ENCODE data around the gene SLC39A11. TPM values are rescaled to one million over a fixed set of nuclear protein-coding genes. Genes with fewer than 3 reads are reported as not detected.
"Not testable (repeated sequence)": the region's sequence is repeated elsewhere in the genome, so short reads cannot be mapped to it uniquely, and the experiment has no call there.

Gene SLC39A11
- total RNA-seq, 2 experiments from 2014 or later = 25.6 to 51.5 TPM

DNA sequence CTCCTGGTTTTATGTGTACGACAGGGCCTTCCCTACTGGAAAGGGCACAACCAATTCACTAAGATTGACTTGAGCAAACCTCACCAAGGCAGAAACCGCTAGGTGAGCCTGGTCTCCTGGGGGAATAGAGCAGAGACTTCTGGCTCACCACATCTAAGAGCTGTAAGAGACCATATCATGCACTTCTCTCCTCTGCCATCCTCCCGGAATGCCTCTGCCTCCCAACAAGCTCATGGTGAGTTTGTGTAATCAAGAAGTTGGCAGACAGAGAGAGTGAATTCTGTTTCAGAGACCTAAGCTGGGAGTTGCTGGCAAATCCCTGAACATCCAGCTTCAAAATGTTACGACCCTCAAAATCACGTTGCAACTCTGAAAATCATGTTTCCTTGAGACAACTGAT is 154.8 kb downstream of the SLC39A11 start:
- no TSS peak for BruUV-seq (replicated peaks)
- no peak for DNase-seq (ENCODE audit: low spot score)
- Histone ChIP-seq H3K4me1 (ENCODE audit: insufficient read depth, low read length, poor library complexity, severe bottlenecking) (no peaks in the 10 kb centered on the region), H3K4me2 (ENCODE audit: low read length) (no peak overlapping the region), H3K27ac (ENCODE audit: low read depth, low read length, poor library complexity, severe bottlenecking) (no peak overlapping the region), H2AFZ (ENCODE audit: low read length) (no peak overlapping the region), H3K9me2 (ENCODE audit: insufficient read depth, low read length) (no peaks in the 10 kb centered on the region), H4K20me1 (ENCODE audit: insufficient read depth, low read length) (no peaks in the 10 kb centered on the region), H3K36me3 (ENCODE audit: insufficient read depth, low read length) (no peaks in the 10 kb centered on the region), H3K9me3 (ENCODE audit: low read length) (no peaks in the 10 kb centered on the region), H3K79me2 (ENCODE audit: insufficient read depth, low read depth, low read length) (no peaks in the 10 kb centered on the region), H3K4me3 (ENCODE audit: low read depth, low read length, poor library complexity, severe bottlenecking) (no peak overlapping the region)
- CTCF ChIA-PET (ENCODE audit: unreplicated experiment) = no interaction called here
- no peak for TF ChIP-seq EZH2phosphoT487 (IDR thresholded peaks at IDR 0.05; ENCODE audit: borderline replicate concordance, low read depth, low read length)
- intact Hi-C loops (cut with micrococcal nuclease; ENCODE audit: unreplicated experiment) = no loop called here
- POLR2A ChIA-PET = no interaction called here

DNA sequence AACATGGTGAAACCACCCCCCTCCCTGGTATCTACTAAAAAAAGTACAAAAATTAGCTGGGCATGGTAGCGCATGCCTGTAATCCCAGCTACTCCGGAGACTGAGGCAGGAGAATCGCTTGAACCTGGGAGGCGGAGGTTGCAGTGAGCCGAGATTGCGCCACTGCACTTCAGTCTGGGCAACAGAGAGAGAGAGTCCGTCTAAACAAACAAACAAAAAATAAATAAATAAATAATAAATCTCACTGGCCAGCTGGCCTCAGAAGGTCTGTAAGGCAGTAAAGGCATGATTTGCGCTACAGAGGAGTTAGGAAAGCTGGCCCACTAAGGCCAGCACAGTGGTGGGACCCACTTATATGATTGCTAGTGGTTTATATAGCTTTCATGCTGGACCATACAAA is 155.2 kb downstream of the SLC39A11 start:
- H3K79me2 ChIP-seq (ENCODE audit: insufficient read depth, low read depth, low read length); POLR2A ChIA-PET; intact Hi-C loops (cut with micrococcal nuclease; ENCODE audit: unreplicated experiment); CTCF ChIA-PET (ENCODE audit: unreplicated experiment); H4K20me1 ChIP-seq (ENCODE audit: insufficient read depth, low read length); BruUV-seq (replicated peaks); H3K9me3 ChIP-seq (ENCODE audit: low read length); DNase-seq (ENCODE audit: low spot score); H3K27ac ChIP-seq (ENCODE audit: low read depth, low read length, poor library complexity, severe bottlenecking); H3K4me3 ChIP-seq (ENCODE audit: low read depth, low read length, poor library complexity, severe bottlenecking); H3K4me1 ChIP-seq (ENCODE audit: insufficient read depth, low read length, poor library complexity, severe bottlenecking); H3K36me3 ChIP-seq (ENCODE audit: insufficient read depth, low read length); H2AFZ ChIP-seq (ENCODE audit: low read length); H3K9me2 ChIP-seq (ENCODE audit: insufficient read depth, low read length); H3K4me2 ChIP-seq (ENCODE audit: low read length): not testable (repeated sequence)

GRCh38 chr17:72935984-72936383 is 156.5 kb downstream of the SLC39A11 start:
- no peak overlapping the region for H2AFZ ChIP-seq (ENCODE audit: low read length)
- ChIA-PET CTCF (ENCODE audit: unreplicated experiment) (no interaction called here), POLR2A (interaction anchor here (1.3 kb wide), 1 partner anchor 14 kb away, joined by 3 read pairs; no protein-coding TSS in a partner anchor)
- H3K79me2 ChIP-seq (ENCODE audit: insufficient read depth, low read depth, low read length) = no peaks in the 10 kb centered on the region
- intact Hi-C loops (cut with micrococcal nuclease; ENCODE audit: unreplicated experiment) = no loop called here
- H3K9me2 ChIP-seq (ENCODE audit: insufficient read depth, low read length) = no peaks in the 10 kb centered on the region
- H4K20me1 ChIP-seq (ENCODE audit: insufficient read depth, low read length) = no peaks in the 10 kb centered on the region
- no peak for DNase-seq (ENCODE audit: low spot score)
- no peak overlapping the region for H3K4me2 ChIP-seq (ENCODE audit: low read length)
- H3K4me3 ChIP-seq (ENCODE audit: low read depth, low read length, poor library complexity, severe bottlenecking) = no peak overlapping the region
- H3K36me3 ChIP-seq (ENCODE audit: insufficient read depth, low read length) = no peaks in the 10 kb centered on the region
- H3K4me1 ChIP-seq (ENCODE audit: insufficient read depth, low read length, poor library complexity, severe bottlenecking) = no peaks in the 10 kb centered on the region
- no peak for TF ChIP-seq EZH2phosphoT487 (IDR thresholded peaks at IDR 0.05; ENCODE audit: borderline replicate concordance, low read depth, low read length)
- TF ChIP-seq, protein P1, sequence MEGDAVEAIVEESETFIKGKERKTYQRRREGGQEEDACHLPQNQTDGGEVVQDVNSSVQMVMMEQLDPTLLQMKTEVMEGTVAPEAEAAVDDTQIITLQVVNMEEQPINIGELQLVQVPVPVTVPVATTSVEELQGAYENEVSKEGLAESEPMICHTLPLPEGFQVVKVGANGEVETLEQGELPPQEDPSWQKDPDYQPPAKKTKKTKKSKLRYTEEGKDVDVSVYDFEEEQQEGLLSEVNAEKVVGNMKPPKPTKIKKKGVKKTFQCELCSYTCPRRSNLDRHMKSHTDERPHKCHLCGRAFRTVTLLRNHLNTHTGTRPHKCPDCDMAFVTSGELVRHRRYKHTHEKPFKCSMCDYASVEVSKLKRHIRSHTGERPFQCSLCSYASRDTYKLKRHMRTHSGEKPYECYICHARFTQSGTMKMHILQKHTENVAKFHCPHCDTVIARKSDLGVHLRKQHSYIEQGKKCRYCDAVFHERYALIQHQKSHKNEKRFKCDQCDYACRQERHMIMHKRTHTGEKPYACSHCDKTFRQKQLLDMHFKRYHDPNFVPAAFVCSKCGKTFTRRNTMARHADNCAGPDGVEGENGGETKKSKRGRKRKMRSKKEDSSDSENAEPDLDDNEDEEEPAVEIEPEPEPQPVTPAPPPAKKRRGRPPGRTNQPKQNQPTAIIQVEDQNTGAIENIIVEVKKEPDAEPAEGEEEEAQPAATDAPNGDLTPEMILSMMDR (conservative IDR thresholded peaks at IDR 0.05; ENCODE audit: low read length) = no peak
- H3K9me3 ChIP-seq (ENCODE audit: low read length) = no peaks in the 10 kb centered on the region
- no peak overlapping the region for H3K27ac ChIP-seq (ENCODE audit: low read depth, low read length, poor library complexity, severe bottlenecking)
- no TSS peak for BruUV-seq (replicated peaks)

DNA sequence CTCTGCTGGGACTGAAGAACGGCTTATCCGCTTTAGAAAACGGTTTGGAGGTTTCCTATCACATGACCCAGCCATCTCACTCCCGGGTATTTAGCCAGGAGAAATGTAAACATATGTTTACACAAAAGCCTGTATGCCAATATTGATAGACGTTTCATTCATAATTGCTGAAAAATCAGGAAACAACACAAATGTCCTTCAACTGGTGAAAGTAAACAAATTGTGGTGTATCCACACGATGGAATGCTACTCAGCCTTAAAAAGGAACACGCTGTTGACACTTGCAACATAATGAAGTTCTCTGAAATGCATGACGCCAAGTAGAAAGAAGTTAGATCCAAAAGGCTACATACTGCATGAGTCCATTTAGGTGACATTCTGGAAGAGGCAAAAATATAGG is 157.6 kb downstream of the SLC39A11 start:
- H3K4me1 ChIP-seq (ENCODE audit: insufficient read depth, low read length, poor library complexity, severe bottlenecking) = no peaks in the 10 kb centered on the region

More for the DNA sequence above, 157.6 kb downstream of the SLC39A11 start:
- Histone ChIP-seq H2AFZ (ENCODE audit: low read length) (no peak overlapping the region), H3K4me2 (ENCODE audit: low read length) (no peak overlapping the region), H3K4me3 (ENCODE audit: low read depth, low read length, poor library complexity, severe bottlenecking) (no peak overlapping the region), H4K20me1 (ENCODE audit: insufficient read depth, low read length) (no peaks in the 10 kb centered on the region), H3K27ac (ENCODE audit: low read depth, low read length, poor library complexity, severe bottlenecking) (no peak overlapping the region), H3K36me3 (ENCODE audit: insufficient read depth, low read length) (no peaks in the 10 kb centered on the region), H3K9me2 (ENCODE audit: insufficient read depth, low read length) (no peaks in the 10 kb centered on the region), H3K9me3 (ENCODE audit: low read length) (no peaks in the 10 kb centered on the region), H3K79me2 (ENCODE audit: insufficient read depth, low read depth, low read length) (no peaks in the 10 kb centered on the region)
- TF ChIP-seq, protein P1 (conservative IDR thresholded peaks at IDR 0.05; ENCODE audit: low read length) = no peak
- no peak for TF ChIP-seq EZH2phosphoT487 (IDR thresholded peaks at IDR 0.05; ENCODE audit: borderline replicate concordance, low read depth, low read length)
- intact Hi-C loops (cut with micrococcal nuclease; ENCODE audit: unreplicated experiment) = no loop called here
- DNase-seq (ENCODE audit: low spot score) = no peak
- ChIA-PET POLR2A (interaction anchor here (1.3 kb wide), 1 partner anchor 13 kb away, joined by 3 read pairs; no protein-coding TSS in a partner anchor), CTCF (ENCODE audit: unreplicated experiment) (no interaction called here)
- no TSS peak for BruUV-seq (replicated peaks)

Data from OCI-LY7 (cell line).